ENCODE measurements around the gene DEPDC1.
A peak's percentile ranks its signal among the peaks of the same experiment; 100 is the strongest.
"Not testable (repeated sequence)": the region's sequence is repeated elsewhere in the genome, so short reads cannot be mapped to it uniquely, and the experiment has no call there.

DEPDC1 gene

DNA sequence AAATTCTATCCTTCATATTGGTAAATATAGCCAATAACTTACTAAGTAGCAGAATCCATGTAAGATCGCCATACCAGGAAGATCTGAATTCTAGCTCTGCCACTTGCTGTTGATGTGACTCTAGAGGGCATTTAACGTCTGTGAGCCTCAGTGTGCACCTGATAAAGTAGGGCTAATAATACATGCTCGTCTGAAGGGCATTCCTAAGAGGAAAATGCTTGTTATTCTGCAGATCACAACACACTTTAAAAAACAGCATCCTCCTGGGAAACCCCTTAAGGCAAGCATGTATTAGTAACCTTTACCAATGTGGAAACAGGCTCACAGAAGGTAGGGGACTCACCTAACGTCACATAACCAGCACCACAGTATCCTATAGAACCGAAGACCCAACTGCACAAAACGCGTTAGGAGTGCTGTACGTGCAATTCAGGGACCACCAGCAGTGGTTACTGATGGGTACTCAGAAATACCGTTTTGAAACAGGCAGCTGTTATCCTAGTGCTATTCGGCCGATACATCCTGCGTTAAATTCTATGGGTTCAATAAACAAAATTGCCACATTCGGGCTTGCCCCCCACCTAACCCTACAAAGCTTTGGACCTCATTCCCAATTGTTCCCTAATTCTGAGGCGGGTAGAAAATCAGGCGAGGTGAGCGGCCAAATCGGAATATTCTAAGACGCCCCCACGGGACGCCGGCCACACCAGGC is 758 bp downstream of the DEPDC1 start:
- DNase-seq (ENCODE audit: low spot score), result peak; percentile 36
- TF ChIP-seq CTCF (IDR thresholded peaks at IDR 0.05; ENCODE audit: borderline replicate concordance, control extremely low read depth, extremely low read depth, insufficient read depth, missing control alignments), result no peak
- in situ Hi-C loops (cut with MboI; ENCODE audit: low sequenced_read_pairs, unreplicated experiment), result no loop called here

DNA sequence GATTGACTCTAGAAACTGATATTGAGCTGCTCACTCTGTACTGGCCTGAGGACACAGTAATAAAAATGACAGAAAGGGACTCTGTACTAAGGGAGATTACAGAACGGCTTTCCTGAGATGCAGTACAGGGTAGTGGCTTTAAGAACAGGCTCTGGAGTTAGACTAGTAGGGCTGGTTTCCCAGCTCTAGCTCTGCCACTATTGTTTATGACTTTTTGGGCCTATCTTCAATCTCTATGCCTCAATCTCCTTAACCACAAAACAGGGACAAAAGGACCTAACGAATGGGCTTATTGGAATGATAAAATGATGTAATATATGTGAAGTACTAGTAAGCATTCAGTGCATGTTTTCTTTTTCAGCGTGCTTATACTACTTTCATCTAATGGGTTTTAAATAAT is 1.4 kb downstream of the DEPDC1 start:
- in situ Hi-C loops (cut with MboI; ENCODE audit: low sequenced_read_pairs, unreplicated experiment), result no loop called here

GRCh38 chr1:68493193-68493592 is 3.7 kb downstream of the DEPDC1 start:
- in situ Hi-C loops (cut with MboI; ENCODE audit: low sequenced_read_pairs, unreplicated experiment), result no loop called here
- no peak for TF ChIP-seq CTCF (IDR thresholded peaks at IDR 0.05; ENCODE audit: borderline replicate concordance, control extremely low read depth, extremely low read depth, insufficient read depth, missing control alignments)
- DNase-seq (ENCODE audit: low spot score), result no peak

More for the DNA sequence above, 1.4 kb downstream of the DEPDC1 start:
- no peak for TF ChIP-seq CTCF (IDR thresholded peaks at IDR 0.05; ENCODE audit: borderline replicate concordance, control extremely low read depth, extremely low read depth, insufficient read depth, missing control alignments)
- DNase-seq (ENCODE audit: low spot score), result no peak

DNA sequence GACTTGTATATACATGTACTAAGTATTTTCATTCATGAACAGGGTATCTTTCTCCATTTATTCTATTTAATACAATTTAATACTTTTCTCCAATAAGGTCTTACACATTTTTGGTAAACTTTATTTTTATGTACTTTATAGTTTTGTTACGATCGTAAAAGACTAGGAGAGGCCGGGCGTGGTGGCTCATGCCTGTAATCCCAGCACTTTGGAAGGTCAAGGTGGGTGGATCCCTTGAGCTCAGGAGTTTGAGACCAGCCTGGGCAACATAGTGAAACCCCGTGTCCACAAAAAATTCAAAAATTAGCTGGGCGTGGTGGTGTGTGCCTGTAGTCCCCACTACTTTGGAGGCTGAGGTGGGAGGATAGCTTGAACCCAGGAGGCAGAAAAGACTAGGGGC is 4.6 kb downstream of the DEPDC1 start:
- DNase-seq (ENCODE audit: low spot score); in situ Hi-C loops (cut with MboI; ENCODE audit: low sequenced_read_pairs, unreplicated experiment): not testable (repeated sequence)

GRCh38 chr1:68490046-68490651 is 6.7 kb downstream of the DEPDC1 start:
- in situ Hi-C loops (cut with MboI; ENCODE audit: low sequenced_read_pairs, unreplicated experiment), result no loop called here
- no peak for TF ChIP-seq CTCF (IDR thresholded peaks at IDR 0.05; ENCODE audit: borderline replicate concordance, control extremely low read depth, extremely low read depth, insufficient read depth, missing control alignments)
- DNase-seq (ENCODE audit: low spot score), result no peak

- DNase-seq (ENCODE audit: low spot score), result no peak
- no peak for TF ChIP-seq CTCF (IDR thresholded peaks at IDR 0.05; ENCODE audit: borderline replicate concordance, control extremely low read depth, extremely low read depth, insufficient read depth, missing control alignments)
- in situ Hi-C loops (cut with MboI; ENCODE audit: low sequenced_read_pairs, unreplicated experiment), result no loop called here
Measured at GRCh38 chr1:68485431-68486022, 11.4 kb downstream of the DEPDC1 start.

DNA sequence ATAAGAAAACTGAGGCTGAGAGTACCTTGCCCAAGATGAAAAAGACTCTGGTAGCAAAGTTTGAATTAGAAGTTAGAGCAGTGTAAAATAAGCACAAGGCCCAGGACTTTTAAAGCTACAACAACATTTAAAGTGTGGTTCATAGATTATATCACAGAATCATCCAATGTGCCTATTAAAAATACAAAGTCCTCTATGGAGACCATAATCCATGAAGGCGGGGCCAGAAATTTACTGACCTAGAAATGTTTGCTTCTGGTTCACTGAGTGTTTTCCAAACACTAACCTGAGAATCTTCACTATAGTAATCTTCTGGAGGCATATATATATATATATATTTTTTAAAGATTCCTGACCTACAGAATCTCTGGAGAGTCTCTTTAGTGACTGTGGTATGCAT is 12.3 kb downstream of the DEPDC1 start:
- in situ Hi-C loops (cut with MboI; ENCODE audit: low sequenced_read_pairs, unreplicated experiment), result no loop called here
- no peak for TF ChIP-seq CTCF (IDR thresholded peaks at IDR 0.05; ENCODE audit: borderline replicate concordance, control extremely low read depth, extremely low read depth, insufficient read depth, missing control alignments)
- DNase-seq (ENCODE audit: low spot score), result no peak

Measured in GM13976 (cell line).